BE2C (cell line): ENCODE results near the gene TMEM131L.
"Not testable (repeated sequence)": the region's sequence is repeated elsewhere in the genome, so short reads cannot be mapped to it uniquely, and the experiment has no call there.

Experiments used
- DNase-seq: peaks from one replicate; pipeline ENCODE4 v3.0.0-alpha.2; 2020
- H3K27me3 ChIP-seq: fragments of 250-450 bp; sonication (Bioruptor Pico); 2 replicates; pipeline ENCODE4 v1.5.1; 2020; ENCODE audit warnings: mild to moderate bottlenecking
- H3K36me3 ChIP-seq: fragments of 250-450 bp; sonication (Bioruptor Pico); 2 replicates; pipeline ENCODE4 v1.5.1; 2020; ENCODE audit warnings: mild to moderate bottlenecking
- H3K4me1 ChIP-seq: fragments of 250-450 bp; sonication (Bioruptor Pico); 2 replicates; pipeline ENCODE4 v1.5.1; 2020
- H3K4me3 ChIP-seq: 2 replicates; pipeline ENCODE4 v1.5.1; 2011; ENCODE audit warnings: low read depth, low read length
- H3K9me3 ChIP-seq: fragments of 250-450 bp; sonication (Bioruptor Pico); 2 replicates; pipeline ENCODE4 v1.5.1; 2020
- TF ChIP-seq, protein P1 (sequence below): IDR thresholded peaks from 2 replicates; pipeline ENCODE4 v1.5.1; 2012; ENCODE audit warnings: mild to moderate bottlenecking, low read depth, low read length

TMEM131L gene

GRCh38 chr4:153447175-153447905 lies 18.8 kb upstream of the TMEM131L start:
- TF ChIP-seq, protein P1, sequence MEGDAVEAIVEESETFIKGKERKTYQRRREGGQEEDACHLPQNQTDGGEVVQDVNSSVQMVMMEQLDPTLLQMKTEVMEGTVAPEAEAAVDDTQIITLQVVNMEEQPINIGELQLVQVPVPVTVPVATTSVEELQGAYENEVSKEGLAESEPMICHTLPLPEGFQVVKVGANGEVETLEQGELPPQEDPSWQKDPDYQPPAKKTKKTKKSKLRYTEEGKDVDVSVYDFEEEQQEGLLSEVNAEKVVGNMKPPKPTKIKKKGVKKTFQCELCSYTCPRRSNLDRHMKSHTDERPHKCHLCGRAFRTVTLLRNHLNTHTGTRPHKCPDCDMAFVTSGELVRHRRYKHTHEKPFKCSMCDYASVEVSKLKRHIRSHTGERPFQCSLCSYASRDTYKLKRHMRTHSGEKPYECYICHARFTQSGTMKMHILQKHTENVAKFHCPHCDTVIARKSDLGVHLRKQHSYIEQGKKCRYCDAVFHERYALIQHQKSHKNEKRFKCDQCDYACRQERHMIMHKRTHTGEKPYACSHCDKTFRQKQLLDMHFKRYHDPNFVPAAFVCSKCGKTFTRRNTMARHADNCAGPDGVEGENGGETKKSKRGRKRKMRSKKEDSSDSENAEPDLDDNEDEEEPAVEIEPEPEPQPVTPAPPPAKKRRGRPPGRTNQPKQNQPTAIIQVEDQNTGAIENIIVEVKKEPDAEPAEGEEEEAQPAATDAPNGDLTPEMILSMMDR: no peak
- DNase-seq: no peak
- H3K4me1 ChIP-seq: no peaks in the 10 kb centered on the region
- H3K36me3 ChIP-seq: no peaks in the 10 kb centered on the region
- no peaks in the 10 kb centered on the region for H3K27me3 ChIP-seq
- H3K9me3 ChIP-seq: no peaks in the 10 kb centered on the region
- H3K4me3 ChIP-seq: no peak overlapping the region

DNA sequence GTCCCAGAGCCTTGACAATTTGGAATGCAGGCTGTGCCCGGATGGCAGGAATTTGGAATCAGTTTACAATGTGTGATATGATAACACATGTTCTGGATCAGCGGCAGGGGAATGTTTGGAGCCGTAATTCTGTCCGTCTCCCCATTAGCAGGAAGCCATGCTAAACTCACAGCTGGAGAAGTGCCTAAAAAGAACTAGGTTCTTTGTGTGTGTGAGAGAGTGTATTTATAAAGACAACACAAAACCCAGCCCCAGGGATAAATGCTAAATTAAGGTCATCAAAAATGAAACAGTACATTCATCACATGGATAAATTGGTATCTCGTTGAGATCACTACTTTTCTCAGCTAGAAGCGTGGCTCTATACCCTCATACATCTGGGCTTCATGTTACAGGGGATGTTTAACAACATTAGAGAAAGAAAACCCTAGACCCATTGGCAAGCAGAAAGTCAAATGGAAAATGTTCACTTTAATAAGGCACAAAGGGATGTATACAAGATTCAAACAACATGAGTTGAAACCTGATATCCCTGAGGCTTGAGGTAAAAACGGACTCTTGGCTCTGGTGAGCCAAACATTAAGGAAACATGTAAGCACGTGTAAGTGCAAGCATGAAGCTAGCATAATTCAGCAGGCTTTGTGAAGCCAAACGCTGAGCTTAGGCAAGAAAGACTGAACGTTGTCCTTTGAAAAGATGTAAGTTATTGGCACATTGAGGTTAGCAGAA lies 18.0 kb upstream of the TMEM131L start:
- H3K4me3 ChIP-seq: no peak overlapping the region
- TF ChIP-seq, protein P1: no peak
- no peaks in the 10 kb centered on the region for H3K9me3 ChIP-seq
- H3K4me1 ChIP-seq: no peaks in the 10 kb centered on the region
- H3K27me3 ChIP-seq: no peaks in the 10 kb centered on the region
- DNase-seq: no peak
- H3K36me3 ChIP-seq: no peaks in the 10 kb centered on the region

- Histone ChIP-seq H3K9me3 (no peaks in the 10 kb centered on the region), H3K4me1 (no peaks in the 10 kb centered on the region), H3K4me3 (no peak overlapping the region), H3K27me3 (no peaks in the 10 kb centered on the region), H3K36me3 (no peaks in the 10 kb centered on the region)
- DNase-seq: no peak
- TF ChIP-seq, protein P1: no peak
These were observed 16.8 kb upstream of the TMEM131L start for GRCh38 chr4:153449338-153449737.

- H3K4me1 ChIP-seq: no peaks in the 10 kb centered on the region
- no peak for DNase-seq
- H3K9me3 ChIP-seq: no peaks in the 10 kb centered on the region
- no peaks in the 10 kb centered on the region for H3K36me3 ChIP-seq
- H3K27me3 ChIP-seq: no peaks in the 10 kb centered on the region
- H3K4me3 ChIP-seq: no peak overlapping the region
- TF ChIP-seq, protein P1: no peak
These were observed 15.6 kb upstream of the TMEM131L start for GRCh38 chr4:153450544-153450917.

GRCh38 chr4:153451145-153451544 lies 15.0 kb upstream of the TMEM131L start:
- H3K27me3 ChIP-seq, H3K4me1 ChIP-seq, H3K9me3 ChIP-seq, H3K4me3 ChIP-seq, H3K36me3 ChIP-seq, DNase-seq: not testable (repeated sequence)

DNA sequence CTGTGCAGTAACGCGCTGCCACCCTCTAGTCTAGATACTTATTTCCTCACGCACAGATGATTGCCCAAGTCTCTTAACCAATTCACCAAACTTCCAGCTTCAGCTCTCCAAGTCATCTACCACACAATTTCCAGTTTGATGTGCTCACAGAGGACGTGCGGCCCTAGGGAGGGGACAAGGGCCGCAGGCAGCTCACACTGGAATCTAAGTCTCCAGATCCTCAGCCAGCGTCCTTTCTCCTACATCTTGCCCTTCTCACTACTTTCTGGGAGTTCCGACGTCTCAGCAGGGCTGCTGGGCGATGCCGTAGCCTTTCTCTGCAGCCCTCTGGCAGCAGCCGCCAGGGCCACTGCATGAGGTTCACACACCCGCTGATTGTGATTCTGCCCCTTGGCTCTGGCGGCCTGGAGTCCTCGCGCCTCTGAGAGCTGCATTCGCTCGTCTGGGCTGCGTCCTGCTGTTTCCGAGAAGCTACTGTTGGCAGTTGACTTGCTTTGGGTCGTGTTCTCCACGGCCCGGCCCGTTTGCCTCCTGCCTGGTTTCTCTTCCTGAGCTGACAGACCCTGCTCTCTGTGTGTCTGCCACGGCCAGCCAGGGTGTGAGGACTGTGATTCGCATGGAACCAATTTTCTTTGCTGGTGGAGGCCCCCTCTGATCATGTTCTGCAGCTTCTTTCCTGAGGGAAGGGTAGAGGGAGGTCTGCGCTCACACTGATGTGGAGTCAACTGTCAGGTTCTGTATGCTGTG lies 14.1 kb upstream of the TMEM131L start:
- Histone ChIP-seq H3K9me3 (no peaks in the 10 kb centered on the region), H3K27me3 (no peaks in the 10 kb centered on the region), H3K4me3 (no peak overlapping the region), H3K4me1 (no peaks in the 10 kb centered on the region), H3K36me3 (no peaks in the 10 kb centered on the region)
- DNase-seq: peak; percentile 13
- TF ChIP-seq, protein P1: no peak
